Peyer's patch (tissue), 4 donors: Measurements from ENCODE around the gene CARM1.

Source experiments
- CTCF ChIP-seq, 6 experiments: fragments of 450-650 bp in 4 of 6; fragments of 200-600 bp in 2 of 6; sonication (generic) in 1 of 6; IDR thresholded peaks; one replicate each; pipeline ENCODE4 v1.5.1; 2017 to 2019; ENCODE audit warnings: antibody characterized with exemption in 6 of 6, mild to moderate bottlenecking in 3 of 6, moderate library complexity in 1 of 6
- POLR2A ChIP-seq, 2 donors: fragments of 450-650 bp; IDR thresholded peaks; one replicate each; pipeline ENCODE4 v1.5.1; 2017; ENCODE audit warnings: antibody characterized with exemption in 2 of 2, mild to moderate bottlenecking in 2 of 2, moderate library complexity in 2 of 2

GRCh38 chr19:10850631-10851030 lies 20.7 kb upstream of the CARM1 start:
- TF ChIP-seq CTCF (IDR thresholded peaks at IDR 0.05) (no peak), POLR2A (IDR thresholded peaks at IDR 0.05) (no peak)
